GM23338 (cell line): ENCODE results near the gene CTNND2. TPM values are rescaled to one million over a fixed set of nuclear protein-coding genes. Genes with fewer than 3 reads are reported as not detected.

Experiments used
- ATAC-seq: fragments of 200-7000 bp; cut with Tn5 transposase; 3 replicates; pipeline ENCODE4 v1.9.1; 2020
- DNase-seq: peaks from one replicate; pipeline ENCODE4 v3.0.0-alpha.2; 2015; ENCODE audit warnings: low spot score
- H2AFZ ChIP-seq: fragments of 200-600 bp; sonication (generic); 2 replicates; pipeline ENCODE4 v1.8.0; 2016; ENCODE audit warnings: antibody characterized with exemption, mild to moderate bottlenecking, moderate library complexity
- H3F3A ChIP-seq: fragments of 200-600 bp; sonication (generic); replicated peaks from 2 replicates; pipeline ENCODE4 v1.8.0; 2017; ENCODE audit warnings: antibody characterized with exemption, mixed run types, low read depth
- H3K27ac ChIP-seq: fragments of 200-600 bp; sonication (generic); 2 replicates; pipeline ENCODE4 v1.6.1; 2016; ENCODE audit warnings: low read depth
- H3K27me3 ChIP-seq: fragments of 200-600 bp; sonication (generic); 2 replicates; pipeline ENCODE4 v1.8.0; 2016; ENCODE audit warnings: mild to moderate bottlenecking, mixed run types, moderate library complexity; ENCODE audit not compliant: insufficient read depth
- H3K36me3 ChIP-seq: fragments of 200-600 bp; sonication (generic); 2 replicates; pipeline ENCODE4 v1.8.0; 2016; ENCODE audit warnings: mild to moderate bottlenecking; ENCODE audit not compliant: insufficient read depth
- H3K4me1 ChIP-seq: fragments of 200-600 bp; sonication (generic); 2 replicates; pipeline ENCODE4 v1.8.0; 2016; ENCODE audit warnings: mild to moderate bottlenecking, moderate library complexity; ENCODE audit not compliant: insufficient read depth
- H3K4me2 ChIP-seq: fragments of 200-600 bp; sonication (generic); 2 replicates; pipeline ENCODE4 v1.7.1; 2017; ENCODE audit warnings: mixed run types
- H3K4me3 ChIP-seq: fragments of 200-600 bp; sonication (generic); 2 replicates; pipeline ENCODE4 v1.6.1; 2016; ENCODE audit warnings: mixed run types
- H3K79me2 ChIP-seq: fragments of 200-600 bp; sonication (generic); replicated peaks from 2 replicates; pipeline ENCODE4 v1.8.0; 2017; ENCODE audit warnings: mild to moderate bottlenecking; ENCODE audit not compliant: insufficient read depth
- H3K9me2 ChIP-seq: fragments of 200-600 bp; sonication (generic); 2 replicates; pipeline ENCODE4 v1.8.0; 2017; ENCODE audit not compliant: insufficient read depth
- H4K20me1 ChIP-seq: fragments of 200-600 bp; sonication (generic); replicated peaks from 2 replicates; pipeline ENCODE4 v1.8.0; 2017; ENCODE audit warnings: mild to moderate bottlenecking; ENCODE audit not compliant: insufficient read depth
- H3K27ac Mint-ChIP-seq: 2 replicates; pipeline ENCODE4 v1.8.0; 2020; ENCODE audit warnings: inconsistent platforms, mild to moderate bottlenecking, moderate library complexity, mixed read lengths
- H3K27me3 Mint-ChIP-seq: 3 replicates; pipeline ENCODE4 v1.8.0; 2022; ENCODE audit warnings: low read depth, mild to moderate bottlenecking, moderate library complexity, mixed read lengths, inconsistent platforms; ENCODE audit not compliant: insufficient read depth, poor library complexity
- H3K36me3 Mint-ChIP-seq: 3 replicates; pipeline ENCODE4 v1.8.0; 2021; ENCODE audit warnings: low read depth, mild to moderate bottlenecking, inconsistent platforms, moderate library complexity, mixed read lengths
- H3K4me1 Mint-ChIP-seq: 3 replicates; pipeline ENCODE4 v1.8.0; 2020; ENCODE audit warnings: mild to moderate bottlenecking, inconsistent platforms, mixed read lengths
- H3K4me3 Mint-ChIP-seq: 3 replicates; pipeline ENCODE4 v1.8.0; 2021; ENCODE audit warnings: moderate library complexity, mild to moderate bottlenecking, inconsistent platforms, mixed read lengths
- H3K9me3 Mint-ChIP-seq: 3 replicates; pipeline ENCODE4 v1.8.0; 2020; ENCODE audit warnings: moderate library complexity, mild to moderate bottlenecking, inconsistent platforms, mixed read lengths
- CREB1 ChIP-seq: fragments of 250-450 bp; sonication (Bioruptor Pico); IDR thresholded peaks from 2 replicates; pipeline ENCODE4 v1.5.0; 2020; ENCODE audit warnings: low read depth, mild to moderate bottlenecking, moderate library complexity
- EZH2 ChIP-seq: fragments of 200-600 bp; sonication (generic); IDR thresholded peaks from one replicate; pipeline ENCODE4 v1.8.0; 2017; ENCODE audit warnings: antibody characterized with exemption, mild to moderate bottlenecking, low read depth; ENCODE audit not compliant: unreplicated experiment
- EZH2phosphoT487 ChIP-seq: fragments of 200-600 bp; sonication (generic); IDR thresholded peaks from one replicate; pipeline ENCODE4 v1.8.1; 2018; ENCODE audit warnings: antibody characterized with exemption; ENCODE audit not compliant: unreplicated experiment
- JUNB ChIP-seq: IDR thresholded peaks from one replicate; pipeline ENCODE4 v1.6.1; 2016; ENCODE audit warnings: antibody characterized with exemption; ENCODE audit not compliant: unreplicated experiment
- POLR2AphosphoS5 ChIP-seq: IDR thresholded peaks from 2 replicates; pipeline ENCODE4 v1.6.1; 2016; ENCODE audit warnings: antibody characterized with exemption, low read depth
- STAT1 ChIP-seq: IDR thresholded peaks from one replicate; pipeline ENCODE4 v1.6.1; 2016; ENCODE audit warnings: antibody characterized with exemption; ENCODE audit not compliant: unreplicated experiment
- ZNF114 ChIP-seq: fragments of 250-450 bp; sonication (Bioruptor Pico); IDR thresholded peaks from 2 replicates; pipeline ENCODE4 v1.5.0; 2020; ENCODE audit warnings: mild to moderate bottlenecking, moderate library complexity
- ZNF331 ChIP-seq: fragments of 250-450 bp; sonication (Bioruptor Pico); IDR thresholded peaks from 2 replicates; pipeline ENCODE4 v1.5.0; 2020; ENCODE audit warnings: low read depth, mild to moderate bottlenecking, moderate library complexity
- ZNF462 ChIP-seq: fragments of 250-450 bp; sonication (Bioruptor Pico); IDR thresholded peaks from 2 replicates; pipeline ENCODE4 v1.5.0; 2020; ENCODE audit warnings: mild to moderate bottlenecking, moderate library complexity
- polyA plus RNA-seq: library from polyadenylated mRNA; unstranded; fragments of >200 nt; fragmentation: Nextera tagmentation; extraction: Ambion mirVana; gene quantifications from 2 replicates; pipeline ENCODE4 v1.2.1, GENCODE V29; 2016
- total RNA-seq: library from RNA; depleted of rRNA; stranded (reverse); fragments of >200 nt; shearing (Covaris generic); gene quantifications from 2 replicates; pipeline ENCODE4 v1.2.3, GENCODE V29; 2014
- TF ChIP-seq, protein P1 (sequence below), 2 experiments: fragments of 200-600 bp in 1 of 2; sonication (generic) in 1 of 2; conservative IDR thresholded peaks; 2 replicates each; pipeline versions ENCODE4 v1.5.1 to v1.6.1; 2016 to 2017; ENCODE audit warnings: antibody characterized with exemption in 2 of 2, low read depth in 2 of 2, mild to moderate bottlenecking in 2 of 2, moderate library complexity in 1 of 2

CTNND2 gene
- total and polyA plus RNA-seq, 2 experiments from 2014 or later, result 5.1 to 7.0 TPM

DNA sequence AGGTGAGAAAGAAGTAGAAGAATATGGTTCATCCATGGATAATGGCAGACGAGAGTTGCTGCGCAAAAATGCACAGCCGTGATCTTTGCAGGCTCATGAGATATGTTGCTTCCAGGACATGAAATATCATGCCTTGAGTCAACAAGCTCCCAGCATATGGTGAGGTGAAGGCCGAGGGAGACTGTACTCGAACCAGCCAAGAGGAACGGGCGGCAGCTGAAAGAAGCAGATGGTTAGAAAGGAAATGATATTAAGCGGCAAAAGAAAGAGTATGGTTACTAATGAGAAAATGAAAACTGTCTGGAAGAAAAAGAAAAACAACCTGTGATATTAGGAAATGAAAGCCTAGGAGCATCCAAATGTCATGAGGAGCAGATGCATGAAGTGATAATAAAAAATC lies 798.5 kb downstream of the CTNND2 start (continued):
- TF ChIP-seq ZNF462 (CRISPR knock-in tag) (no peak), ZNF331 (CRISPR knock-in tag) (no peak), POLR2AphosphoS5 (no peak), STAT1 (no peak), CREB1 (CRISPR knock-in tag) (no peak), ZNF114 (CRISPR knock-in tag) (no peak)
- TF ChIP-seq, protein P1, sequence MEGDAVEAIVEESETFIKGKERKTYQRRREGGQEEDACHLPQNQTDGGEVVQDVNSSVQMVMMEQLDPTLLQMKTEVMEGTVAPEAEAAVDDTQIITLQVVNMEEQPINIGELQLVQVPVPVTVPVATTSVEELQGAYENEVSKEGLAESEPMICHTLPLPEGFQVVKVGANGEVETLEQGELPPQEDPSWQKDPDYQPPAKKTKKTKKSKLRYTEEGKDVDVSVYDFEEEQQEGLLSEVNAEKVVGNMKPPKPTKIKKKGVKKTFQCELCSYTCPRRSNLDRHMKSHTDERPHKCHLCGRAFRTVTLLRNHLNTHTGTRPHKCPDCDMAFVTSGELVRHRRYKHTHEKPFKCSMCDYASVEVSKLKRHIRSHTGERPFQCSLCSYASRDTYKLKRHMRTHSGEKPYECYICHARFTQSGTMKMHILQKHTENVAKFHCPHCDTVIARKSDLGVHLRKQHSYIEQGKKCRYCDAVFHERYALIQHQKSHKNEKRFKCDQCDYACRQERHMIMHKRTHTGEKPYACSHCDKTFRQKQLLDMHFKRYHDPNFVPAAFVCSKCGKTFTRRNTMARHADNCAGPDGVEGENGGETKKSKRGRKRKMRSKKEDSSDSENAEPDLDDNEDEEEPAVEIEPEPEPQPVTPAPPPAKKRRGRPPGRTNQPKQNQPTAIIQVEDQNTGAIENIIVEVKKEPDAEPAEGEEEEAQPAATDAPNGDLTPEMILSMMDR (conservative IDR thresholded peaks at IDR 0.05; ENCODE audit: low read depth in 2 of 2), result no peak

GRCh38 chr5:11104651-11105112 lies 799.6 kb downstream of the CTNND2 start:
- Mint-ChIP-seq H3K36me3 (no peaks in the 10 kb centered on the region), H3K4me3 (no peak overlapping the region), H3K27ac (no peak overlapping the region), H3K27me3 (peaks cover 2% of the 10 kb centered on the region), H3K9me3 (no peaks in the 10 kb centered on the region), H3K4me1 (peaks cover 2% of the 10 kb centered on the region; the same call in 2 of the 3 replicates)
- H3K27me3 ChIP-seq, result no peaks in the 10 kb centered on the region
- no peak overlapping the region for H3K27ac ChIP-seq
- H3K36me3 ChIP-seq, result no peaks in the 10 kb centered on the region
- no peaks in the 10 kb centered on the region for H4K20me1 ChIP-seq
- H3K4me3 ChIP-seq, result no peak overlapping the region
- H3K4me2 ChIP-seq, result no peak overlapping the region
- H3K4me1 ChIP-seq, result no peaks in the 10 kb centered on the region
- DNase-seq (no peak), ATAC-seq (no peak)
- H3F3A ChIP-seq, result no peaks in the 10 kb centered on the region
- no peak overlapping the region for H2AFZ ChIP-seq
- no peaks in the 10 kb centered on the region for H3K9me2 ChIP-seq
- TF ChIP-seq JUNB (no peak), STAT1 (no peak), ZNF114 (CRISPR knock-in tag) (no peak), CREB1 (CRISPR knock-in tag) (no peak), EZH2phosphoT487 (no peak), EZH2 (no peak)
- H3K79me2 ChIP-seq, result no peaks in the 10 kb centered on the region
